GM10266 (cell line): ENCODE results near the gene INKA2.
A peak's percentile ranks its signal among the peaks of the same experiment; 100 is the strongest.

Source experiments
- DNase-seq: peaks from one replicate; pipeline ENCODE4 v3.0.0; 2012; ENCODE audit errors: extremely low spot score
- CTCF ChIP-seq: IDR thresholded peaks from 2 replicates; pipeline ENCODE4 v1.5.1; 2012; ENCODE audit warnings: mild to moderate bottlenecking, low read depth; ENCODE audit not compliant: control insufficient read depth, insufficient read depth; ENCODE audit errors: missing control alignments

Gene INKA2

GRCh38 chr1:111762332-111762731 lies 23.1 kb upstream of the INKA2 start:
- no peak for TF ChIP-seq CTCF
- no peak for DNase-seq

- no peak for DNase-seq
- no peak for TF ChIP-seq CTCF
These were observed 22.5 kb upstream of the INKA2 start for GRCh38 chr1:111761717-111762116.

- peak; percentile 3 for TF ChIP-seq CTCF
- no peak for DNase-seq
These were observed 19.2 kb upstream of the INKA2 start for GRCh38 chr1:111758373-111758772.

GRCh38 chr1:111756124-111756513 lies 16.9 kb upstream of the INKA2 start:
- DNase-seq, result no peak

DNA sequence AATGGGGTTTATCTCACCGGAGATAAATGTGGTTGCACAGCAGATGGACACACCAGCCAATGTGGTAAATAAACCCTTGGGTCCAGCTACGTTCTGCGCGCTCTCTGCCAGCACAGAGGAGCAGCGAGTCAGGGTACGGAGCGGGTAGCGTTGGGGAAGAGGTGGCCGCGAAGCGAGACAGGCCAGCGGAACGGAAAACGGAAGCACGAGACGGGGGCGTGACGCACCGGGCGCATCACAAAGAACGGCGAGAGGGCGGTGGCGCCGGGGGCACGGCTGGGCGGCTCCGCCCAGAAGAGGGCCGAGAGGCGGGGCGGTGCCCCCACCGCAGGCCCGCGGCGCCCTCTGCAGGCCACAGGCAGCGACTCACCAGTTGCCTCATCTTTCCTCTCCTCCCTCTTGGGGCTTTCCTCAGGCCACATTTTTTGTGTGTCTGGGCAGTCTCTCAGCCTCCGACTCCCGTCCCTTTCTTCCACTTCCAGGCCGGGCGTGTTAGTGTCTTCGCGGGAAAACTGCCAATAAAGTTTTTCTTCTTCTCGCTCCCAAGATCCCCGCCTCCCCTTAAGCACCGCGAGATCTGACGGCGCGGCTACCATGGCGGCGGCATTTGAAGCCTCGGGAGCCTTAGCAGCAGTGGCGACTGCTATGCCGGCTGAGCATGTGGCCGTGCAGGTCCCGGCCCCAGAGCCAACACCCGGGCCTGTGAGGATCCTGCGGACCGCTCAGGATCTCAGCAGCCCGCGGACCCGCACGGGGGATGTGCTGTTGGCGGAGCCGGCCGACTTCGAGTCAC lies 16.3 kb upstream of the INKA2 start, which contains the start of gene DDX20:
Gene DDX20 (plus strand): TSS at position 571 of the 793 bp plus-strand sequence. CDS start 24 bp downstream, at position 595.
- peak; percentile 96 for DNase-seq

More at GRCh38 chr1:111756124-111756513, 16.9 kb upstream of the INKA2 start:
- TF ChIP-seq CTCF, result no peak

DNA sequence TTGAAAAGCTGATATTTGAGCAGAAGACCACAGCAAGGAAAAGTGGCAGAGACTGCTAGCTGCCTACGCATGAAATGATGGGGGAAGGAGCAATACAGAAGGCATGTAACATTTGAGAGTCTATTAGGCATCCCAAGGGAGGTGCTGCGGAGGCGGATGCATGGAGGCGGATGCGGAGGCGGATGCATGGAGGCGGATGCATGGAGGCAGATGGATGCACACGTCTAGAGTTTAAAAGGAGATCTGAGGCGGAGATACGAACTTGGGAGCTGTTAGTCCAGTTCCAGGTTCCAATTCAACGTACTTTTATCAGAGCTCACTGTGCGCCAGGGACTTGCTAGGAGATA lies 15.8 kb upstream of the INKA2 start:
- peak; percentile 35 for DNase-seq
- no peak for TF ChIP-seq CTCF

More for the DNA sequence above, 16.3 kb upstream of the INKA2 start, which contains the start of gene DDX20:
- peak; percentile 92 for TF ChIP-seq CTCF

GRCh38 chr1:111751906-111752575 lies 12.8 kb upstream of the INKA2 start:
- TF ChIP-seq CTCF, result no peak
- no peak for DNase-seq
